Cortex of kidney (tissue), 1 donor: ENCODE data around the gene ZNF239.
"Not testable (repeated sequence)": the region's sequence is repeated elsewhere in the genome, so short reads cannot be mapped to it uniquely, and the experiment has no call there.

Experiments used
- DNase-seq: peaks from one replicate; lab custom pipeline; 2025; lab: John Stamatoyannopoulos, UW

Gene ZNF239

DNA sequence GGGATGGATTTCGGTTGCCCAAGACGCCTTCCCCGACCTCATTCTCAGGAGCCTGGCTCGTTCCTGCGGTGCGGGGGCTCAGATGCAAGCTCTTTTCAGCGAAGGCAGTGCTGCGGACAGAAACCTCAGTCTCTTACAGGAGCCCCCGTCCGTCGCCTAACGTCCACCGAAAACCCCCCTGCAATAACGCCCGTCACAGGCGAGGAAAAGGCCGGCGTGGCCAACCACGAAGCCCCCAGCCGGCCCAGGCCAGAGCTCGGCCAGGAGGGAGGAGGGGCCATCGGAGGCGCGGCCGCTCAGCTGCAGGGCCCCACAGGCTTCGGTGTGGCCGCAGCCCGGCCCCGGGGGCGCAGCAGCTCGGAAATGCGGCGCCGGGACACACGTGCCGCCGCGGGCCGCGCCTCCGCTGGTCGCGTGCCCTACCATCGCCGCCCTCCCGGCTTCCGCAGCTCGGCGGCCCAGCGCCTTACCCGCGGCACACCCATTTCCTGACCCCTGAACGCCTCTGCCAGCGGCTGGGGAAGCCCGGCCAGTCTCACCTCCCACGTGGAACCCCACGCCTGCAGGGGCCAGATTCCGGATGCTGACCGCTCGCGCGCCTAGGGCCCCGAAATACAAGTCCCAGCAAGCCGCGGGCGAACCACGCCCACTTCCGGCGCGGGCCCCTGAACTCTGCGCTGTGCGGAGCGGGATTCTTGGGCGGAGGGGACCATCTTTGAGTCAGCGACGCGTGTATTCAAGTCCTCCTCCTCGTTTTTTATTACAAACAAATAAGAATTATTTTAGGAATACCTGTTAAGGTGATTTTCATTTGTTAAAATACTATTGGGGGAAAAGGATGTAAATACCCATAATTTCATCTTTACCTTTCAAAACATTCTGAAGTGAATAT lies at the start of gene ZNF239:
ZNF239 (minus strand) TSS at position 616 of the 892 bp plus-strand sequence. CDS start 16,537 bp downstream, outside the sequence.
- DNase-seq = no peak

DNA sequence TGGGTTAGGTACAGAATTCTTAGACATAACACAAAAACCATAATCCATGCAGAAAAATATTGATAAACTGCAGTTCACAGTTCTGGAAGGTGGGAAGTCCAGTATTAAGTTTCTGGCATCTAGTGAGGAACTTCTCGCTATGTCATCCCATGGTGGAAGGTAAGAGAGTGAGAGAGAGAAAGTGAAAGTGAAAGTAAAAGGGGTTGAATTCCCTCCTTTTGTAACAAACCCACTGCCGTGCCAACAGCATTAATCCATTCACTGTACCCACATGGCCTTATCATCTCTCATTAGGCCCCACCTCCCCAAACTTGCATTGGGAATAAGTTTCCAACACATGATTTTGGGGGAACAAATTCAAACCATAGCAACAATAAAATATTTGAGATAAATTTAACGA lies 48.9 kb upstream of the ZNF239 start:
- no peak for DNase-seq

DNA sequence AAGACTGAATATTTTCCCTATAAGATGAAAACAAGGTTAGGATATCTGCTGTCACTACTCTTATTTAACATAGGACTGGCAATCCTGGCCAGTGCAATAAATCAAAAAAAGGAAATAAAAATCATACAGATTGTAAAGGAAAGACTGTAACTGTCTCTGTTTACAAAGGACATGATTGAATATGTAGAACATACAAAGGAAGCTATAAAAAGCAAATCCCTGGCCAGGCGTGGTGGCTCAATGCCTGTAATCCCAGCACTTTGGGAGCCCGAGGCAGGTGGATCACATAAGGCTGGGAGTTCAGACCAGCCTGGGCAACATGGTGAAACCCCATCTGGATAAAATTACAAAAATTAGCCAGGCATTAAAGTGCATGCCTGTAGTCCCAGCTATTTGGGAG lies 47.6 kb upstream of the ZNF239 start:
- DNase-seq = no peak

DNA sequence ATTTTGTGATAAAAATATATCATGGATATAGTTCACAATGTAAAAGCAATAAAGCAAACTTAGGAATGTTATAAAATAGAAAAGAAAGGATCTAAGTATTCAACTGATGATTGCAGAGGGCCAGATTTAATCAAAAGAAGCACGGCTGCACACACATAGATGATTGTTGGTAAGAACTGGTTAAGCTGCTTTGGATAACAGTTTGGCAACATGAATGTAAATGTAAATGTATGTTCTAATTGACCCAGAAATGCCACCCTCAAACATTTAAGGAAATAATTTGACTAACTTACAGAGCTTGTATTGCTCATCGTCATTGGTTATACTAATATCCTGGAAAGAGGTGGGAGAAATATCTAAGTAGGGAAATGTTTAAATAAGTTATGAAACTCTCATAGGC lies 45.0 kb upstream of the ZNF239 start:
- no peak for DNase-seq

DNA sequence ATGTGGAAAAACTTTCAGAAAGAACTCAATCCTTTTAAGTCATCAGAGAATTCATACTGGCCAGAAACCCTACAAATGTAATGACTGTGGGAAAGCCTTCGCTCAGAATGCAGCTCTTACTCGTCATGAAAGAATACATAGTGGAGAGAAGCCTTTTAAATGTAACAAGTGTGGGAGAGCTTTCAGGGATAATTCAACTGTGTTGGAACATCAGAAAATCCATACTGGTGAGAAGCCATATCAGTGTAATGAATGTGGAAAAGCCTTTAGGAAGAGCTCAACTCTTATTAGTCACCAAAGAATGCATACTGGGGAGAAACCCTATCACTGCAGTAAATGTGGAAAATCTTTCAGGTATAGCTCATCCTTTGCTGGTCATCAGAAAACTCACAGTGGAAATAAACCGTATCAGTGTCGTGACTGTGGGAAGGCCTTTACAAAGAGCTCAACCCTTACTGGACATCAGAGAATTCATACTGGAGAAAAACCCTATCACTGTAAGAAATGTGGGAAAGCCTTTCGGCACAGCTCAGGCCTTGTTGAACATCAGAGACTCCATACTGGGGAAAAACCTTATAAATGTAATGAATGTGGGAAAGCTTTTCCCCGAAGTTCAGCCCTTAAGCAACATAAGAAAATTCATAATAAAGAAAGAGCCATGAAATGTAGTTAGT lies 42.4 kb upstream of the ZNF239 start:
- no peak for DNase-seq

DNA sequence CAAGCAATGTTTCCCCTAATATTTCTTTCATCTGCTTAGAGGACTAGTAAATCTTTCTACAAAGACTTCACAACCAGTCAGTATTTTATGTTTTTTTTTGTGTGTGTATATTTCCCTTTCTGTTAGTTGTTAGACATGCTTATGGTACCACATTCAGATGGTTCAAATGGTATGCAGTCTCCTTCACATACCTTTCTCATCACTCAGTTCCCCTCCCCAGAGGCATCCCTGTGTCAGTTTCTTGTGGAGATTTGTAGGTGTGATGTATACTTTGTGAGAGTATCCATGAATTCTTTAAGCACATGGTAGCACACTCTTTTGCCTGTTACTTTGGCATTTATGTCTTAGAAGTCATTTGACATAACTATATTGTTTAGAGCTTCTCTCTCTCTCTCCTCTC lies 36.2 kb upstream of the ZNF239 start:
- no peak for DNase-seq

DNA sequence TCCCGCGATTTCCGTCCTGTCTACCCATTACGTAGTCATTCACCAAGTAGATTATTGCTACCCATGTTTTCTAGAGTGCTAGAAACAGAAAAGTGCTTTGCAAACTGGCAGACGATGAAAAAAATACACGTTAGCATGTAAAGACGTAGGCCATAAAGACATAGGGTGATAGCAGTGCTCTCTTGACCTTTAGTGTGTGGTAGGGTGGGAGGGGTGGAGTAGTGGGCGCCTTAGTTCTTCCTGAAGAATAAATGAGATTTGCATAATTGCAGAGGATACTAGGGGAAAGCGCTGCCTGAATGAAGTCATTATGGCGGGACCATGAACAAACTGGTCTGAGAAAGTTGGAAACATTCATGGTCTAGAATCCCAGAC lies 32.8 kb upstream of the ZNF239 start:
- no peak for DNase-seq

DNA sequence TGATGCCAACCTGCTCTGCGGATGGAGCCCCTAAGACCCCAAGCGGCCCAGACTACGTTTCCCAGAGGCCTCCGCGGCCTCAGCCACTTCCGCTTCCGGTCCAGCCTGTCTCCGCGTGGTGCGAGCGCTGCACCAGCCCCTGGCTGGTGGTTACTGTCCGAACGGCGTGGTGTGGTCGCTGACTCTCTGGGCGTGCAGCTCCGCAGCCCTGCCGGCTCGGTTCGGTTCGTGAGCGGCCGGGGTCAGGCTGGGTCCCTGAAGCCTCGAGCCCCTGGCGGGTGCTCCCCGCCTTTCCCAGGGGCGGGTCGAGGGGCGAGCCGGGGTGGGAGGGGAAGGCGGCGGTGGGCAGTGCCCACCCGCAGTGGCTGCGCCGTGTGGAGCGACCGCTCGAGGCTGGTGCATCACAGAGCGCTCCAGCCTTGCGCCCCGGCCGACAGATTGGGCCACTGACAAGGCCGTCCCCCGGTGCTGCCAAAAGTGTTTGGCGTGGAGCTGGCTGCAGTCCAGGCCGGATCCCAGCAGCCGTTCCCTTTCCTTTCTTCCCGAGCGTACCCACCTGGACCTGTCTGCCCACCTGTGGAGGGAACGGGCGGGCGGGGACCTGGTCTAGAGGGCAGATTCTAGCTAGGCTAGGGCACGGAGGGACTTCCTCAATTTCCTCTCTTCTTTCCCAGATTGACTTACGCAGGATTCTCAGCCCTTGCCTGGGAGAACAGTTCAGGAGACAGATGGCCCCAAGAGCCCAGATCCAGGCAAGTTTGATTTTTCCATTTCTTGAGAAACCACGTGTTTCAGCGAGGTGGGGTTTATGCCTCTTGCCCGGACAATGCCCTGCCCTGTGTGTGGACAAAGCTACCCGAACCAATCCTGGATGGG lies 32.1 kb upstream of the ZNF239 start, which contains the start of gene ZNF485:
ZNF485 (plus strand) TSS at position 116 of the 876 bp plus-strand sequence; CDS start at position 729, 613 bp downstream.
- no peak for DNase-seq

DNA sequence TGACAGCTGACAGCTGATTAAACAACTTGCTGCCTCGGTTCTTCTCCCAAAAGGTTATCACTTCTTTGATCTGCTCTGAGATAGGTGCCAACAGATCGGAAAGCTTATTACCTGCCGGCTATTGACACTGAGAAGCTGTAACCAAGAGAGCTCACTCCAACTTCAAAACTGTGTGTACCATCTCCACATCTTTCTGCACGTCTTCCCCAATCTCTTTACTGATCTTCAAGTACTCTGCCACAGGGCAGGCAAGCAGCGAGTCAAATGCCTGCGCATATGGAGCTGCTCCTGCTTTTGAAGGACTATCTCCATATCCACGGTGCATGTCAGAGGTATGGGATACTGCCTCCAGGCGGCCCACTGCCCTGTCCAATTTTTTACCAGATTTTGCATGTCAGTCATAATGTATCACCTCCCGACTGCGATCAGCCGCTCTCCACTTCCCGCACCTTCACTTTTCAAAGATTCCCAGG lies 31.5 kb upstream of the ZNF239 start:
- no peak for DNase-seq

DNA sequence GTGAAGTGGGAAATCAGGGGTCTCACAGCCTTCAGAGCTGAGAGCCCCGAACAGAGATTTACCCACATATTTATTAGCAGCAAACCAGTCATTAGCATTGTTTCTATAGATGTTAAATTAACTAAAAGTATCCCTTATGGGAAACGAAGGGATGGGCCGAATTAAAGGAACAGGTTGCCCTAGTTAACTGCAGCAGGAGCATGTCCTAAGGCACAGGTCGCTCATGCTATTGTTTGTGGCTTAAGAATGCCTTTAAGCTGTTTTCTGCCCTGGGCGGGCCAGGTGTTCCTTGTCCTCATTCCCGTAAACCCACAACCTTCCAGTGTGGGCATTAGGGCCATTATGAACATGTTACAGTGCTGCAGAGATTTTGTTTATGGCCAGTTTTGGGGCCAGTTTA lies 27.2 kb upstream of the ZNF239 start:
- DNase-seq = not testable (repeated sequence)

DNA sequence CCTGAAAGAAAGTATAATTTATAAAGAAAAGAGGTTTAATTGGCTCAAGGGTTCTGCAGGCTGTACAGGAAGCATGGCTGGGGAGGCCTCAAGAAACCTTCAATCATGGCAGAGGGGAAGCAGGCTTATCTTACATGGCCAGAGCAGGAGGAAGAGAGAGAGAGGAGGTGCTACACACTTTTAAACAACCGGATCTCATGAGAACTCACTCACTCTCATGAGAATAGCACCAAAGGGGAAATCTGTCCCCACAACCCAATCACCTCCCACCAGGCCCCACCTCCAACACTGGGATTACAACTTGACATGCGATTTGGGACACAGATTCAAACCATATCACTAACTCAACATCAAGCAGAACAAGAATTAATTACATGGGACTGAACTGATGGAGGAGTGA lies 24.9 kb upstream of the ZNF239 start:
- DNase-seq = no peak

DNA sequence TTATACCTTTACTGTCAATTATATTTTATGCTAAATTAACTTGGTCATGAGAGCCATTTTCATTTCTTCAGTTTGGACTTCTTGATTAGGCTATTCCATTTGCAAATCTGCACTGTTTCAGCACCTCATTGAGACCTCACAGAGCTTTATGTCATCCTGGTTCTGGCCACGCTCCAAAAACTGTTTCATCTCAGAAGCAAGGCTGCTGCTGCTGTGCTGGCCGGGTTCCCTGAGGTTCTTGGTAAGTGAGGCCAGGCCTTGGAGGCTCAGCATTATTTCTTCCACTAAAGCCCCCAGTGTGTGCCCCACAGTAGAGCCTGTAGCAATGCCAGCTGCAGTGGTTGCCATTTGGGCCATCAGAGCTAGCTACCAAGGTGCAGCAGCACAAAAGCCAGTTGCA lies 24.0 kb upstream of the ZNF239 start:
- DNase-seq = no peak

DNA sequence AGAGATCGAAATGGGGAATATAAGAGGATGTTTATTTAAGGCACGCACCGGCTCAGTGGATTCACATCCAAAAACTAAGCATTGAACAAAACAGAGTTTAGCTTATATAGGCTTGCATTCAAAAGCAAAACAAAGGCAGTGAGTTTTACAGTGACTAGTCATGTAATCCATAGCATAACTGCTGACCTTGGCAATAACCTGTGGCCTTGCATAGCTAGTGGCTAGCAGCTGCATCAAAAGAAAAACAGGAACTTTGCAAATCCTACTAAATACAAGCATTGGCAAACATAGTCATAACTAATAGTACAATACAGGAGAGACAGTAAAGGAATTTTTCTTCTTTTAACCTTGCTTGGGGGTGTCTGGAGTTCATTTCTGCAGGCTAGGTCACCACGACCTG lies 22.1 kb upstream of the ZNF239 start:
- DNase-seq = no peak

DNA sequence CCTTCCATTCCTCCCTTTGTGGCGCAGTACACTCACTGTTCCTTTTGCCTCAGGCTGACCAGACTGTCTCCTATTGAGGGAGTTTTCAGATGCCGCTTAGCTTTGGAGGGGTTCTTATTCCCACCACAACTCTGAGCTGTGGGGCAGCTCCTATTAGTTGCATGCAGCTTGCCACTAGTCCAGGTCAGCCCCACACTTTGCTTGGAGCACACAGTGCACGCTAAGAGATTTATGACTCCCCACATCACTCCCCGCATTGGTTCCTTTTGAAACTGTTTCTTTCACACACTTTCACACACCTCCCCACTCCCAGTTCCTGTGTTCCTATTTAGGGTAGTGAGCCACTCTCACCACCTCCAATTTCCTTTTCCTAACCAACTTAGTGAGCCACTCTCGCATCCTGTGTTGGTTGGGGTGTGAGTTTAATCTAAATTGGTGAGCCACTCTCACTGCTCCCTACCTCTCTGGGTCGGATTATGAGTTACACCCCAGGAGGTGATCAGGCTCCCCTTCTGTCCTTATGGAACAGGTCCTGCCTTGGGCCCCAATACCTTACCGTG lies 21.4 kb upstream of the ZNF239 start:
- DNase-seq = no peak

DNA sequence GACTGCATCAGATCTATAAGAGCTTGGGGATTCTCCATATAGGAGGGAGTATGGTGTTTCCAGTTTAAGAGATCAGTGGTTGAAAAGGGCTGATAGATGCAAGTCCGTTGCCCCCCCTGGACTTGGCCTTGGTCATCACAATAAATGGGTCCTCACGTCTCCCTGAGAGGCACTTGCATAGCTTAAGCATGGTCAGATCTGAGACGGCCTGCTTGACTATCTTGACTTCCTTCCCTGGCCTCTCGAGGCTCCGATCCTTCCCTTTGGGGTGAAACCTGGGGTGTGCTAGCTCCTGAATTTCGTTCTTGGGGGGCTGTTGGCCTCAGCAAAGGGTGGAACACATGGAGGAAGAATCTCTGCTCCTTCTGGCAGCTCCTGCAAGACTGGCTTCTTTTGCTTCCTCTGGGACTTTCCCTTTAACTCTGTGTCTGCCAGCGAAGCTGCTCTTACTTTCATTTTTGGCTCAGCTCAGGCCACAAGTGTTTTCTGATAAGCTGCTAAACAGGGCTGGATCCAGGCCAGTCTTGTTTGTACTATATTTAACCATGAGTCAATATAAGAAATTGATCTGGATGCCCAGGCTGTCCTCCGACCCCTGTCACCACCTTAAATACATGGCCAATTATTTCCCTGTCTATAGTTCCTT lies 20.7 kb upstream of the ZNF239 start:
- DNase-seq = no peak

DNA sequence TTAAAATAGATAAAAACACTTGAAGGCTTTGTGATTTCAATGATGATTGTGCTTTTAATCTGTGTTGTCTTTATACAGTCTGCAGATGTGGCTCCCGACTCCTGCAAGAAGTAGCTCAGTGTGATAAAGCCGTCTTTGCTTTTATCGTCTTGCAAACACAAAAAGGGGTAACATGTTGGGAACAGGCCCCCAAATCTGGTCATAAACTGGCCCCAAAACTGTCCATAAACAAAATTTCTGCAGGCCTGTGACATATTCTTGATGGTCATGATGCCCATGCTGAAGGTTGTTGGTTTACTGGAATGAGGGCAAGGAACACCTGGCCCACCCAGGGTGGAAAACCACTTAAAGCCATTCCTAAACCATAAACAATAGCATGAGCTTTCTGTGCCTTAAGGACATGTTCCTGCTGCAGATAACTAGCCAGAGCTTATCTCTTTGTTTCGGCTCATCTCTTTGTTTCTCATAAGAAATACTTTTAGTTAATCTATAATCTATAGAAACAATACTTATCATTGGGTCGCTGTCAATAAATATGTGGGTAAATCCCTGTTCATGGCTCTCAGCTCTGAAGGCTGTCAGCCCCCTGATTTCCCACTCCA lies 17.0 kb upstream of the ZNF239 start:
- DNase-seq = no peak

DNA sequence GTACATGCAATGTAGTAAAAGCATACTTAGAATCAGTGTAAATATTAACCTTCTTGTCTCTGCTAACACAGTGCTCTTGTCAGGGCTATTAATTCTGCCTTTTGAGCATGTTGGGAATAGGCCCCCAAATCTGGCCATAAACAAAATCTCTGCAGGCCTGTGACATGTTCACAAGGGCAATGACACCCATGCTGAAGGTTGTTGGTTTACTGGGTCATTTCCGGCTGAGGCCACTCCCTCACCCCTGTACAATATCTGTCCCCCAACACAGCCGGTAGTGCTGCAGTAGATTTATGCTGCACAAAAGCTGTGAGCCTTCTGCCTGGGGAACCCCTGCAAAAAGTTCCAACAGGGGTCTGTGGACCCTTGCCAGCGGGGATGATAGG lies 12.3 kb upstream of the ZNF239 start:
- DNase-seq = not testable (repeated sequence)

DNA sequence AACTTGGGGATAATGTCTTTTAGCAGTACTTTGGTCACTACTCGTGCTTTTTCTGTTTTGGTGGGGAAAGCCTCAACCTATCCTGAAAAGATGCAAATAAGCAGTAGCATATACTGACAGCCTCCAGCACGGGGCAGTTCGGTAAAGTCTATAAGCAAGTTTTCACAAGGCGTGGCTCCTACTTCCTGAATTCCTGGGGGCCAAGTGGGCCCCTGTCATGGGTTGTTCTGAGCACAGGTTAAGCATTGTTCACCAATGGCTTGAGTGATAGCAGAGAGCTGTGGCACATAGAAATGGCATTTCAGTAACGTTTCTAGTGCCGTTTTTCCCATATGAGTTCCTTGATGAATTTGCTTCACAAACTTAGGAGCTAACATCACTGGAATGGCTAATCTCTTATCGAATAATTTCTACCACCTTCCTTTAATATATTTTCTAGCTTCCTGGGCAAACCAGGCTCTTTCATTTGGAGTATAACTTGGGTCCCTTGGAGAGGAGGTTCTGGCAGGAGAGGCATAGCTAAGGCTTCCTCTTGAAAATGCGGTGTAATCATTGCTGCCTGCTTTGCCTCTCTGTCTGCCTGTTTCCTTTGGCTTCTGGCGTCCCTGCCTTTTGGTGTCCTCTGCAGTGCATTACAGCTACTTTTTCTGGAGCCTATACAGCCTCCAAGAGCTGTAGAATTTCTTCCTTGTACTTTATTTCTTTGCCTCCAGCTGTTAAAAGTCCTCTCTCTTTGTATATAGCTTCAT lies 11.7 kb upstream of the ZNF239 start:
- no peak for DNase-seq

DNA sequence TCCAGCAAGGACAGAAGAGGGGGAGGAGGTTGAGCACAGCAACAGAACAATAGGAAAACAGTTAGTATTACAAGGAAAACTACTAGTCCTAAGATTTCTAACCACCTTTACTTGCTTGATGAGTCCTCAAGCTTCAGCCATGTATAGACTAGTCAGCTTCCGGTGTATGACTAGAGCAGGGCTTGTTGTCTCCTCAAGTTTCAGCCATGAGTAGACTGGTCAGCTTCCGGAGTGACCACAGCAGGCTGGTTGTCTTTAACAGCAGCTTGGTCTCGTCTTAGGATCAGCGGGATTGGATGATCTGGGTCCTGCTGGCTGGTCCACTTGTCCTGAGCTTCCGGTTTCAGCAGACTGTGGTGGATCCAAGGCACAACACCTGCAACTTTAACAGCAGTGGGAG lies 10.6 kb upstream of the ZNF239 start:
- DNase-seq = no peak

DNA sequence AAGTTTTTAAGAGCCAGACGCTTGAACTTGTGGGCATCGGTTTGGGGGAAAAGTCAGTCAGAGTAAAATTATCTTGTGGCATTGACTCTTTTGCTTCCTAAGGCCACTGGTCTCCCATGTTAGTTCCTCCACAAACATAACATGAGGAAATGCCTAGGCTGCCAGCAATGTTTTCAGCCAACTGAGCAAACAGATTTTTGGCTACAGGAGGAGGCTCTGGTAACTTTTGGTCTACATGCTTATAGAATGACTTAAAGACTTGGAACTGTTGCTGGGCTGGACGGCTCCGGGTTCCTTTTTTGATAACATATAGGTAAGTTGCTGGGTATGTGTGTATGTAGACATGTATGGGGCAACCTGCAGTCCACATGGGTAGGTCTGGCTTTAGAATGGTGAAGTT lies 9.6 kb upstream of the ZNF239 start:
- no peak for DNase-seq
